SW 1271 (cell line): Measurements from ENCODE around the gene SLC15A2.
A peak's percentile ranks its signal among the peaks of the same experiment; 100 is the strongest.
"Not testable (repeated sequence)": the region's sequence is repeated elsewhere in the genome, so short reads cannot be mapped to it uniquely, and the experiment has no call there.

Source experiments
- DNase-seq, 2 experiments: peaks; one replicate each; lab custom pipeline; 2025; lab: John Stamatoyannopoulos, UW

Gene SLC15A2

DNA sequence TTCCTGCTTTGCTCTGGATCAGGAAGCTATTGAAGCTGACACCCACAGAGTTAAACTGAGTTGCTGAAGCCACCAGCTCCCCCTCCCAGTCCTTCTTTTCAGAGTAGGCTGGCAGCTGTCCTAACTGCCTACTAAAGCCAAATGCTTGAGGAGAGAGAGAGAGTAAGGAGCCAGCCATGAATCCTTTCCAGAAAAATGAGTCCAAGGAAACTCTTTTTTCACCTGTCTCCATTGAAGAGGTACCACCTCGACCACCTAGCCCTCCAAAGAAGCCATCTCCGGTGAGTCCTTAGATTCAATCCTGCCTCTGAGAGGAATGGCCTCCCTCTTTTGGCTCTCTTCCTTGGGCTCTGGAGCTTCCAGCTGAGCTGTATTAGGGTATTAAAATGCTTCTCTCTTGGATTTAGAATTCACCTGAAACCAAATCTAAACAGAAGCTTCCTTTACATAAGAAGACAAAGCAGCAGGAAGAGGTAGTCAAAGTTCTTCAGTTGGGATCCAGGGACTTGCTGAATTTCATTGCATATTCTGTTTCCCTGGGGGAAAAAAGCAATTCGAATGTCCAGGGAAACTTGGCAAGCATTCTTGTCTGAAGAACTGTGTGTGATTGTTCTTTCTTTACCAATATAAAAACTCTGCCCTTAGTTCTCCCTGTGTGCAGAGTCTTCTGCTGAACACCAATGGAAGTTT lies at the start of gene SLC15A2:
Gene SLC15A2 (plus strand): TSS at position 101 of the 690 bp plus-strand sequence. CDS start 76 bp downstream, at position 177.
- DNase-seq = no peak

DNA sequence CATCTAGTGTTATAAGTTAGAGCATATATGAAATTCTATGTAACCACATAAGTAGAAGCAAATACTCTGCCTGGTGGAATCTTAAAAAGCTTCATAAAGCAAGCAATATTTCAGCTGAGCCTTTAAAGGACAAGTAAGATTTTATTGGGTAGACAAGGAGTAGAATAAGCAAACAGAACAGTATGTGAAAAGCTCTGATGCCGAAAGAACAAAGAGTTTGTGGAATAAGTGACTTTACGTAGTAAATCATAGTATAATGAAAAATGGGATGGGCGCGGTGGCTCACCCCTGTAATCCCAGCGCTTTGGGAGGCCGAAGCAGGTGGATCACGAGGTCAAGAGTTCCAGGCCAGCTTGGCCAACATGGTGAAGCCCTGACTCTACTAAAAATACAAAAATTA lies 49.3 kb upstream of the SLC15A2 start:
- no peak for DNase-seq

DNA sequence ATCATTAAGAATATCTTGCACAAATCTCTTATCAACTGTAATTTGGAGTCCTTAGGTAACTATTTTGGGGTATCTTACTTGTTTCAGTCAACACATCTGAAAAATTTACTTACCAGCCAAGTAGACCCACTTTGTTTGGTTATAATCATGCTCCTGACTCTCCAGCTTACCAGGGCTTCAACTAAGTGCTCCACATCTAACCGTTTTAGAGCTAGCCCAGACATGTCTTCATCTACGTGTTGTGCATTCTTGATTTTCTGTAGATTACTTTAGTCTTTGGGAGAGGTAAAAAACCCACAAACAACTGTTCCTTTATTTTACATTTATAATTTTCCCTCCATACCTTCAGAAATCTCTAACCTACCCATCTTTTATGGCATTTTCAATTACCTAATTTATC lies 41.9 kb upstream of the SLC15A2 start:
- no peak for DNase-seq

GRCh38 chr3:121855555-121855954 lies 38.6 kb upstream of the SLC15A2 start:
- no peak for DNase-seq

DNA sequence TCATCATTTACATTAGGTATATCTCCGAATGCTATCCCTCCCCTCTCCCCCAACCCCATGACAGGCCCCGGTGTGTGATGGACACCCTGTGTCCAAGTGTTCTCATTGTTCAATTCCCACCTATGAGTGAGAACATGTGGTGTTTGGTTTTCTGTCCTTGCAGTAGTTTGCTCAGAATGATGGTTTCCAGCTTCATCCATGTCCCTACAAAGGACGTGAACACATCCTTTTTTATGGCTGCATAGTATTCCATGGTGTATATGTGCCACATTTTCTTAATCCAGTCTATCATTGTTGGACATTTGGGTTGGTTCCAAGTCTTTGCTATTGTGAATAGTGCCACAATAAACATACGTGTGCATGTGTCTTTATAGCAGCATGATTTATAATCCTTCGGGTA lies 36.4 kb upstream of the SLC15A2 start:
- DNase-seq = not testable (repeated sequence)

DNA sequence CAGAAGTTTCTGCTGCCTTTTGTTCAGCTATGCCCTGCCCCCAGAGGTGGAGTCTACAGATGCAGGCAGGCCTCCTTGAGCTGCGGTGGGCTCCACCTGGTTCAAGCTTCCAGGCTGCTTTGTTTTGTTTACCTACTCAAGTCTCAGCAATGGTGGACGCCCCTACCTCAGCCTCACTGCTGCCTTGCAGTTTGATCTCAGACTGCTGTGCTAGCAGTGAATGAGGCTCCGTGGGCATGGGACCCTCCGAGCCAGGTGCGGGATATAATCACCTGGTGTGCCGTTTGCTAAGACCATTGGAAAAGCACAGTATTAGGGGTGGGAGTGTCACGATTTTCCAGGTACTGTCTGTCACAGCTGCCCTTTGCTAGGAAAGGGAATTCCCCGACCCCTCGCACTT lies 31.0 kb upstream of the SLC15A2 start:
- not testable (repeated sequence) for DNase-seq

DNA sequence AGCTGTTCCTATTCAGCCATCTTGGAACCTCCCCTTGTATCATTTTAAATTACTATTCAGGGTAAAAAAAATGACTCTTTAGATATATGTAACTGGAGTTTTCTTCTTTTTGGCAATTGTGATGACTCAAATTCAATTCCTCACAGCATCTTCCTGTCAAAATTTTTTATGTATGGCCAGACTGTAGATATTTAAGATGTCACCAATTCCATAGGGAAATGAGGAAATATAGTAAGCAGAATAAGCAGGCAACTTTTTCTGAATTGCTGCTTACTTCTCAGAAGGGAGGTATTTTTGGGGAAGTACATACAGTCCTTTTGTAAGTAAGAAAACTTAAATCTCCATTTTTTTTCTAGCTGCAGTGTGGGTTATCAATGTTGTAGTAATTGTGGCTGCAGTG lies 30.4 kb upstream of the SLC15A2 start:
- DNase-seq = no peak

DNA sequence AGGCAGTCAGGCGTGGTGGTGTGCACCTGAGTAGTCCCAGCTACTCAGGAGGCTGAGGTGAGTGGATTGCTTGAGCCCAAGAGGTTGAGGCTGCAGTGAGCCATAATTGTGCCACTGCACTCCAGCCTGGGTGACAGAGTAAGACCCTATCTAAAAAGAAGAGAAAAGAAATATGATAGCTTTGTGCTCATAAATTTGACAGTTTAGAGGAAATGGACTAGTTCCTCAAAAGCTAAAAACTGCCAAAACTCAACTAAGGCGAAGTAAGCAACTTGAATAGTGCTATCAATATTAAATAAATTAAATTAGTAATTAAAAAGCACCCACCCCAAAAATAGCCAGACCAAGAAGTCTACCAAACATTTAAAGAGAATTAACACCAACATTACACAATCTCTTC lies 24.5 kb upstream of the SLC15A2 start:
- DNase-seq = no peak

DNA sequence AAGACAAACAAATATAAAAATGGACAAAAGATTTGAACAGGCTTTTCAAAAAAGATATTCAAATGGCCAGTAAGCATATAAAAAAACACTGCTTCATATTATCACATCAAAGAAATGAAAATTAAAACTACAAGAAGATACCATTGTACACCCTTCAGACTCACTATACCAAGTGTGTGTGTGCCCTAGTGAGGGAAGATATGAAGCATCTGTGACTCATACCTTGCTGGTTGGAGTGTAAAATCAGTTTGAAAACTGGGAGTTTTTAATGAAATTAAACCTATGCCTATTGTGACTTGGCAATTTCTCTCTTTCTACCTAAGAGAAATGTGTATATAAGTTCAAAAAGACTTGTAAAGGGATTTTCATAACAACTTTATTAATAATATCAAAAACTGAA lies 23.5 kb upstream of the SLC15A2 start:
- DNase-seq = no peak

GRCh38 chr3:121871430-121871829 lies 22.8 kb upstream of the SLC15A2 start:
- DNase-seq = no peak

DNA sequence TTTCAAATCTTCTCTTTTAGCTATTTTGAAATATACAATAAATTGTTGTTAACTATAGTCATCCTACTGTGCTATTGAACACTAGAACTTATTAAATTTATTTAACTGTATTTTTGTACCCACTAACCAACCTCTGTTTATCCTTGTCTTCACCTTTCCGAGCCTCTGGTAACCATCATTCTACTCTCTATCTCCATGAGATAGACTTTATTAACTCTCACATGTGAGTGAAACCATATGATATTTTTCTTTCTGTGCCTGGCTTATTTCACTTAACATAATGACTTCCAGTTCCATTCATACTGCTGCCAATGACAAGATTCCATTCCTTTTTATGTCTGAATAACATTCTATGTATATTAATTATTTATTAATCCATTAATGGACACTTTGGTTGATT lies 15.8 kb upstream of the SLC15A2 start:
- no peak for DNase-seq

GRCh38 chr3:121883507-121883906 lies 10.7 kb upstream of the SLC15A2 start:
- peak in 1 of 2 experiments; percentile 32 for DNase-seq

- DNase-seq = no peak
Measured at GRCh38 chr3:121885386-121885785, 8.8 kb upstream of the SLC15A2 start.

DNA sequence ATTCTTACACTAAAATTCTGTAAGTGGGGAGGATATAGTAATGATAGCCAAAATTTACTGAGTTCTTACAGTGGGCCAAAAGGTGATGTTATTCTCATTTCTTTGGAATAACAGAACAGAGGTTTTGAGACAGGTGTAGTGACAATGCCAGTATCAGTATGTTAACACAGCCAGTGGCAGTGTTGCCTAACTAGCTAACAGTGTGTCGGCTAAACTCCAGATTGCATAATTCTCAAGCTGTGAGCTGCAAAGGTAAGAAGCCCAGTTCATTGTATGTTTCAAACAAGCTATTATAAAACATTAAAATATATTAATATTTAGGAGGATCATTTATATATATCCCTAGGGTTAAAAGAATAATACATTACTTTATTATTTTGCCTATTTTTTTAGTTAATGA lies 920 bp downstream of the SLC15A2 start:
- DNase-seq = no peak

GRCh38 chr3:121895736-121896135 lies 1.5 kb downstream of the SLC15A2 start:
- no peak for DNase-seq

GRCh38 chr3:121896823-121897222 lies 2.6 kb downstream of the SLC15A2 start:
- DNase-seq = no peak

- no peak for DNase-seq
Measured at GRCh38 chr3:121897296-121897695, 3.1 kb downstream of the SLC15A2 start.

- DNase-seq = no peak
Measured at GRCh38 chr3:121913305-121913990, 19.2 kb downstream of the SLC15A2 start.

DNA sequence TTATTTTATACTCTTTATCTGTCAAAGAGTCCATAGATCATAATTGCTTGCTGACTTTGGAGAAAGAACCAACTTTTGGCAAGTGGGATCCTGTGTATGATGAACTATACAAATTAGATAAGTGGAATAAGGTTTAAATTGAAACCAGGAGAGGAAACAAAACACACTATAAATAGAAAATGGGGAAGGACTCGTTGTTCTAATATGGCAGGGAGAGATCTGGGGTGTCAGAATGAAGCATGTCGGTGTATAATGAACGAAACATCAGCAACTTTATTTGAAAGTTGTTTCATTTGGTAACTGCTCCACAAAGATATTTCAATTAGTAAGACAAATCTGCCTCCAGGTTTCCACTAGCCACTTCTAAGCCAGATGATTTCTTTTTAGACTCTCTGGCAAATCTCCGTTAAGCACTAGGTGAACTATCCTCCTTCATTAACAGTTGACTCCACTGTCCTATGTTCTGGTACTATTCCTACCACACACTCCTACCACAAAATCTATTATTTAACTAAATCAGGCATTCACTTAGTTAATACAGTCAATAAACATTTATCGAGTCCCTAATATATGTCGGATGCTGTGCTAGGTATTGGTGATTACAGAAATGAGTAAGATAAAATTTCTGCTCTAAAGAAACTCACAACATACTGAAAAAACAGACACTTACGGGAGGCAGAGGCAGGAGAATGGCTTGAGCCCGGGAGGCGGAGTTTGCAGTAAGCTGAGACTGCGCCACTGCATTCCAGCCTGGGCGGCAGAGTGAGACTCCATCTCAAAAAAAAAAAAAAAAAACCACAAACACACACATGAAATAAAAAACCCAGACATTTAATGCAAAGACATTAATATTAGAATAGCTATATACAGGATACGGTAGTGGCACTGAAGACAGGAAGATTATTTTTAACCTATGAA lies 20.1 kb downstream of the SLC15A2 start:
- no peak for DNase-seq

DNA sequence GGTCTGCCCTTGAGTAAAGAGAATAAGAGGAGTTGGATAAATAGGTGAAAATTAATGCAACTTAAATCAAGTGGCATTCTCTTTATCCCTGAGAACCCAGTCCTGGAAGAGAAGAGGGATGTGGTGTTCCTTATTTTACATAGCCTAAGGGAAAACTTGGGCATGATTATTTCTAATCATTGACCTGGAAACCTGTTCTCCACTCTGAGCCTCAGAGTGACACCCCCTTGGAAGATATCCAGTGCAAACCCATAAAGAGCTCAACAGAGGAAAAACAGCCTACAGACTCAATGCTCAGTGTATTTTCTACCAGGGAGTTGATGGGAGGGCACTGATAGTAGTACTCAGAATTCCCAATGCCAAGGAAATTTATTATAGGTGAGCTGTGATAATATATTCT lies 22.0 kb downstream of the SLC15A2 start:
- DNase-seq = no peak

DNA sequence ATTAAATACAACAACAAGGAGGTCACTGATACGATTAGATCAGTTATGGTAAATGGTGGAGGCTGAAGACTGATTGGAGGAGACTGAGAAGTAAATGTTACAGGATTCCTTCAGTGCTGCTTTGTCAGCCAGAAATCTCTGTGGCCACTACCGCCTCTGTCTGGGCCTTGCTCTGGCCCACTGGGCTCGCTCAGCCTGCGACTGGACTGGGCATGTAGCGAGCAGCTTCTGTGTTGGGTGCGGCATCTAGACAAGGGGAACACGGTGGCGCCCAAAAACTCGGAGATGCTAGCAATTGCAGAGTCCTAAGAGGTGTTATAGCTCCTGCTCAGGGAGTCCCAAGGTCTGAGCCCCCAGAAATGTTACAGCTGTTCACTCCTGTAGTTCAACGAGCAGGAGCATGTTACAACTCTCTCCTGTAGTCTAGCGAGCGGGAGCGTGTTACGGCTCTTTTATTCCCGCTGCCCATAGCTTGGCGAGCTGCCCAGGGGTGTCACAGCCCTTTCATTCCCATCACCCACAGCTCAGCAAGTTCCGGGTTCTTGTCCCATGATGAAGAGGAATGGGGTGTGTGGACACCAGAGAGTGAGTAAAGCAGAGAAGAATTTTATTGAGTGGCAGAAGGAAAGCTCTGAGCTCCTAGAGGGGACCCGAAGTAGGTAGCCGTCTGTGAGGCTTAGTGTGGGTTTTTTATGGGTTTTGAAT lies 24.7 kb downstream of the SLC15A2 start:
- no peak for DNase-seq

DNA sequence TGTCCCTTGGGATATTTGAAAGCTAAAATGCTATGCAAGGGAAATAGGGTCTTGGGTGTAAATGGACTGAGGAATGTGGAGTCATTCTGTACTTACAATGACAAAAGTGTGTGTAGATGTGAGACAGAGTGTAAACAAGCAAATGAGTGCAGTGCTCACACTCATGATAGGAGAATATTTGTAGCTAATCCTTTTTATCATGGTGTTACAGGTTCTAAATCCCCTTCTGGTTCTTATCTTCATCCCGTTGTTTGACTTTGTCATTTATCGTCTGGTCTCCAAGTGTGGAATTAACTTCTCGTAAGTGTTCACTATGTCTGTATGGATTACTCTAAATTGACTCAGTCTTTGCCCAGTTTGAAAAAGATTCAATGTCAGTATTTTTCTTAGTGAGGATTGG lies 30.5 kb downstream of the SLC15A2 start:
- no peak for DNase-seq
